ENCODE measurements around the gene CSTA. TPM values are rescaled to one million over a fixed set of nuclear protein-coding genes. Genes with fewer than 3 reads are reported as not detected.

The CSTA gene, protein sequence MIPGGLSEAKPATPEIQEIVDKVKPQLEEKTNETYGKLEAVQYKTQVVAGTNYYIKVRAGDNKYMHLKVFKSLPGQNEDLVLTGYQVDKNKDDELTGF
- polyA plus RNA-seq = not detected

DNA sequence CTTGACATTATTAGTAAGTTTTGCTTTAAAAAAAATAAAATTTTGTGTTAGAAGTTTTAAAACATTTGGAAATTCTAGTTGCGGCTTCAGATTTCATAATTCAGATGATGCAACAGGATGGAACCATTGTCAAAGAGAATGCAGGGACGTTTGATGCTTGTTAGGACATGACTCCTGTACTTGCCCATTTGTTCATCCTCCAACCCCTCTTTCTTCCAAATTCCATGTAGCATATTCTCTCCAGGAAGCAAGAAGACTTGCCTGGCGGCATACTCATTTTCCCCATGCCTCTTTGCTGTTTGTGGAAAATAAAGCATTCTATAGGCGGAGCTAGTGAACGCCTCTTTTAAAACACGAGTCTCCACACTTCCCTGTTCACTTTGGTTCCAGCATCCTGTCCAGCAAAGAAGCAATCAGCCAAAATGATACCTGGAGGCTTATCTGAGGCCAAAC is at the start of gene CSTA:
CSTA (plus strand) TSS at position 378 of the 453 bp plus-strand sequence; CDS start at position 423, 45 bp downstream.
- Mint-ChIP-seq H3K27me3 (no peaks in the 10 kb centered on the region), H3K4me1 (peaks cover 0 to 3% (median 2%) of the 10 kb centered on the region in 3 donors), H3K27ac (no peak within 1 kb of the TSS), H3K9me3 (peaks cover 0 to 2% (median 2%) of the 10 kb centered on the region in 3 donors), H3K36me3 (peaks cover 3% of the 10 kb centered on the region), H3K4me3 (peak within 1 kb of the TSS in 1 of 4 donors; percentile 5)

DNA sequence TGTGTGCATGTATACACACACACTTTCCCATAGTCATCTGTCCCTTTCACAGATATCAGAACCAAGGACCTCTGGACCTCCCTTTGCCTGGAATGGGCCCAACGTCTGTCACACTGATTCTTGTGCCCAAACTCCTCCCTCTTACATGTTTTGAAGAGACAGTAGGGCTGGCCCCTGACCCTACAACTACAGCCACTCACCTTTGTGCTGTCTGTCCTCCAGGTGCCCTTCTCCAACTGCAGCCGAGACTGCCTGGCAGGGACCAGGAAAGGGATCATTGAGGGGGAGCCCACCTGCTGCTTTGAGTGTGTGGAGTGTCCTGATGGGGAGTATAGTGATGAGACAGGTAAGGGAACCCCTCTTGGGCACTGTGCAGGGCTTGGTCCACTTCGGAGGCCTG is 43.2 kb upstream of the CSTA start:
- Mint-ChIP-seq H3K27ac (no peak overlapping the region), H3K4me3 (no peak overlapping the region), H3K36me3 (no peaks in the 10 kb centered on the region), H3K9me3 (no peaks in the 10 kb centered on the region), H3K27me3 (peaks cover 5% of the 10 kb centered on the region), H3K4me1 (no peaks in the 10 kb centered on the region)

DNA sequence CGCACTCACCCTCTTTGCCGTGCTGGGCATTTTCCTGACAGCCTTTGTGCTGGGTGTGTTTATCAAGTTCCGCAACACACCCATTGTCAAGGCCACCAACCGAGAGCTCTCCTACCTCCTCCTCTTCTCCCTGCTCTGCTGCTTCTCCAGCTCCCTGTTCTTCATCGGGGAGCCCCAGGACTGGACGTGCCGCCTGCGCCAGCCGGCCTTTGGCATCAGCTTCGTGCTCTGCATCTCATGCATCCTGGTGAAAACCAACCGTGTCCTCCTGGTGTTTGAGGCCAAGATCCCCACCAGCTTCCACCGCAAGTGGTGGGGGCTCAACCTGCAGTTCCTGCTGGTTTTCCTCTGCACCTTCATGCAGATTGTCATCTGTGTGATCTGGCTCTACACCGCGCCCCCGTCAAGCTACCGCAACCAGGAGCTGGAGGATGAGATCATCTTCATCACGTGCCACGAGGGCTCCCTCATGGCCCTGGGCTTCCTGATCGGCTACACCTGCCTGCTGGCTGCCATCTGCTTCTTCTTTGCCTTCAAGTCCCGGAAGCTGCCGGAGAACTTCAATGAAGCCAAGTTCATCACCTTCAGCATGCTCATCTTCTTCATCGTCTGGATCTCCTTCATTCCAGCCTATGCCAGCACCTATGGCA is 41.1 kb upstream of the CSTA start:
- Mint-ChIP-seq H3K27ac (no peak overlapping the region), H3K9me3 (no peaks in the 10 kb centered on the region), H3K27me3 (peaks cover 11% of the 10 kb centered on the region), H3K36me3 (no peaks in the 10 kb centered on the region), H3K4me1 (no peaks in the 10 kb centered on the region), H3K4me3 (no peak overlapping the region)

DNA sequence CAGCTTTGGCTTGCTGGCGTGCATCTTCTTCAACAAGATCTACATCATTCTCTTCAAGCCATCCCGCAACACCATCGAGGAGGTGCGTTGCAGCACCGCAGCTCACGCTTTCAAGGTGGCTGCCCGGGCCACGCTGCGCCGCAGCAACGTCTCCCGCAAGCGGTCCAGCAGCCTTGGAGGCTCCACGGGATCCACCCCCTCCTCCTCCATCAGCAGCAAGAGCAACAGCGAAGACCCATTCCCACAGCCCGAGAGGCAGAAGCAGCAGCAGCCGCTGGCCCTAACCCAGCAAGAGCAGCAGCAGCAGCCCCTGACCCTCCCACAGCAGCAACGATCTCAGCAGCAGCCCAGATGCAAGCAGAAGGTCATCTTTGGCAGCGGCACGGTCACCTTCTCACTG is 40.6 kb upstream of the CSTA start:
- no peaks in the 10 kb centered on the region for H3K9me3 Mint-ChIP-seq
- H3K27me3 Mint-ChIP-seq = peaks cover 11% of the 10 kb centered on the region
- no peaks in the 10 kb centered on the region for H3K4me1 Mint-ChIP-seq
- no peak overlapping the region for H3K4me3 Mint-ChIP-seq
- H3K27ac Mint-ChIP-seq = no peak overlapping the region
- no peaks in the 10 kb centered on the region for H3K36me3 Mint-ChIP-seq

DNA sequence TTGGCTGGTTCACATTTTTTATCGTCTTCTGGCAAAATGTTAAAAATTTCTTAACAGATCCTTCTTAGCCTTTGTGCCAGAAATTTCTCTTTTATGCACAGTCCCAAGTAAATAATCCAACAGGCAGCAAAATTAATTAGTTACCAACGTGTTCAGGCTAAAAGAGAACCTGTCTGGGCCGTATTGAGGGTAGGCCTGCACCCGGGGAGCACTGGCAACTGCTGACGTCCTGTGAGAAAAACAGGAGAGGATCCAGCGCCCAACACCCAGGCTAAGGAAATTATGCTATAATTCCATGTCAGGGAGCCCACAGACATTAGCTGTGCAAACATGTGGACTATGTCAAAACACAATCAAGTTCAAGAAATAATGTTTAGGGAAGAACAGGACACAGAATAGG is 30.7 kb upstream of the CSTA start:
- H3K4me3 Mint-ChIP-seq = no peak overlapping the region
- H3K36me3 Mint-ChIP-seq = no peaks in the 10 kb centered on the region
- H3K9me3 Mint-ChIP-seq = no peaks in the 10 kb centered on the region
- no peaks in the 10 kb centered on the region for H3K27me3 Mint-ChIP-seq
- peaks cover 8 to 15% (median 10%) of the 10 kb centered on the region in 3 donors for H3K4me1 Mint-ChIP-seq
- H3K27ac Mint-ChIP-seq = no peak overlapping the region

DNA sequence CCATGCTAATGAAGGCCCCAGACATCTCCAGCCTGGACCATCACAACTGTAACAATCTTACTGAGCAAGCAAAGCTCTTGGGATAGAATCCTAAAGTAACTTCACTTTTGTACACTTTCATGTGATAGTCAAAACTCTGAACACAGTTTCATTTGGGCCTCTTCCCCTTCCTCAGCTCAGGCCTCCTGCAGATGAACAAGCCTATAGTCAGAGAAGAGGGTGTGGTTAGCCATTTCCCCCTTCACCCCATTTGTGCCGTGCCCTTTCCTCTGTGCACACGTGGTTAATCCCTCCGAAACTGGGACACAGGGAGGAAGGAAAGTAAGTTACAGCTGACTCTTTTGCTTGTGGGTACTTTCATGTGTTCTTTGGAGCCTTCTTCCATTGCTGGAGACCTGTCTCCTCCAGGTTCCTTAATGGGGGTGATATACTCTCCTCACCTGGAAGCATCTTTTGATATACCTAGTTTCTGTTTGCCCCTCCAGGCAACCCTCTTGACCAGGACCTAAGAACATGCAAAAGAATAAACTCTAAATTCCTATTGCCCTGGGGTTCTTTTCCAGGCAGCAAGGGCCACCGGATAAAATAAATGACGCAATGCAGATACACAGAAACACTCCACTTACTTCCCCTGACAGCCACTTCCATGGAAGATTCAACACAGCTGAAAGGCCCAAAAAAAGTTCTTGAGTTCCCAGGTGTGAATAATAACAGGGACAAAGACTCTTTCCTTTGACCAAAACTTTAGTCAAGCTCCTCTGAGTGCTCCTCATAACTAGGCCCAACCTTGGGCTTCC is 29.6 kb upstream of the CSTA start:
- no peaks in the 10 kb centered on the region for H3K9me3 Mint-ChIP-seq
- no peak overlapping the region for H3K27ac Mint-ChIP-seq
- H3K4me1 Mint-ChIP-seq = peaks cover 8 to 16% (median 10%) of the 10 kb centered on the region in 3 donors
- no peak overlapping the region for H3K4me3 Mint-ChIP-seq
- H3K36me3 Mint-ChIP-seq = no peaks in the 10 kb centered on the region
- H3K27me3 Mint-ChIP-seq = no peaks in the 10 kb centered on the region

DNA sequence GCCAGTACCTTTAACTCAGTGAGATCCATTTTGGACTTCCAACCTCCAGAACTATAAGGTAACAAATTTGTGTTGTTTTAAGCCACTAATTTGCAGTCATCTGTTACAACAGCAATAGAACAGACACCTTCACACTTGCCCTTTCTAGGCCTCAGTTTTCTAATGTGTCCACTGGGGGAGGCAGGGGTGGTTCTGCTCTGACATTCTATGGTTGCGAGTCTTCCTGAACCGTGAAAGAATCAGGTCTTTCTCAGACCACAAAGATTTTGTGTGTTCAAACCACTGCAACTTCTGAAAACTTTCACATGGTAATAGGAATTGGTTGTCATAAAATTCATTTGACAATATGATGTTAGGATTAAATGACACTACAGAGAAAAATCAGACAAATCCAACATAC is 26.8 kb upstream of the CSTA start:
- Mint-ChIP-seq H3K4me1 (peaks cover 10 to 16% (median 14%) of the 10 kb centered on the region in 3 donors), H3K9me3 (no peaks in the 10 kb centered on the region), H3K27ac (no peak overlapping the region), H3K36me3 (peaks cover 2% of the 10 kb centered on the region), H3K27me3 (no peaks in the 10 kb centered on the region), H3K4me3 (no peak overlapping the region)

DNA sequence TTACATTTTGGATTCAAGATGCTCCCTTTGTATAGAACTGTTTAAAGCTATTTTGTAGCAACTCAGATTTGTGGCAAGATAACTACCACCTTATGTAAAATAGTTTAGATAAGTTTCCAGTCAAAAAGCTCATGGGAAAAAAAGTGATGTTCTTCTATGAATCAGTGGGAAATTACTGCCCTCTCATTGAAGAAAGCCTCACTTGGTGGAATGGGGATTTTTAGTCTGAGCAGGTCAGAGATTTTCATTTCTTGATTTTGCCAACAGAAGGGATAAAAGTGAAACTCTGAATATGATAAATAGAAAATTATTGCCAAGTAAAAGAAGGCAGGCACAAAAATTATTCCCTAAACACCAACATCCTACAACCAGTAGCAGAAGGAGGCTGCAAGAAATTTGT is 25.8 kb upstream of the CSTA start:
- H3K4me3 Mint-ChIP-seq = no peak overlapping the region

DNA sequence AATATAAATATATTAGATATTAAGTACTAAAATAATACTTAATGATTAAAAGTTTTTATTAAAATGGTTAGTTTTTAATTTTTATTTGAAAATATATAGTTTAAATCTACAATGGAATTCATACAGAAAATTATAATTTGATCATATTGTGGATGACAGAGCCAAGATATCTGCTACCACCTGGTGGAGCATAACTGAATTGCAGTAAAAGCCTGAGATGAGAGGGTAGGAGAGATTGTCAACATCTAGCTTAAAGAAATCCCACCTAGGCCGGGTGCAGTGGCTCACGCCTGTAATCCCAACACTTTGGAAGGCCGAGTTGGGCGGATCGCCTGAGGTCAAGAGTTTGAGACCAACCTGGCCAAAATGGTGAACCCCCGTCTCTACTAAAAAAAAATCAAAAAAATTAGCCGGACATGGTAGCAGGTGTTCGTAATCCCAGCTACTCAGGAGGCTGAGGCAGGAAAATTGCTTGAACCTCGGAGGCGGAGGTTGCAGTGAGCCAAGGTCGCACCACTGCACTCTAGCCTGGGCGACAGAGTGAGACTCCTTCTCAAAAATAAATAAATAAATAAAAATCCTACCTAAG is 25.1 kb upstream of the CSTA start:
- Mint-ChIP-seq H3K4me3 (no peak overlapping the region), H3K36me3 (peaks cover 2% of the 10 kb centered on the region), H3K4me1 (peaks cover 10 to 16% (median 14%) of the 10 kb centered on the region in 3 donors), H3K27me3 (no peaks in the 10 kb centered on the region), H3K9me3 (no peaks in the 10 kb centered on the region), H3K27ac (no peak overlapping the region)

More for the DNA sequence above, 25.8 kb upstream of the CSTA start:
- H3K36me3 Mint-ChIP-seq = peaks cover 2% of the 10 kb centered on the region
- no peak overlapping the region for H3K27ac Mint-ChIP-seq
- H3K4me1 Mint-ChIP-seq = peaks cover 10 to 16% (median 14%) of the 10 kb centered on the region in 3 donors
- H3K9me3 Mint-ChIP-seq = no peaks in the 10 kb centered on the region
- no peaks in the 10 kb centered on the region for H3K27me3 Mint-ChIP-seq

DNA sequence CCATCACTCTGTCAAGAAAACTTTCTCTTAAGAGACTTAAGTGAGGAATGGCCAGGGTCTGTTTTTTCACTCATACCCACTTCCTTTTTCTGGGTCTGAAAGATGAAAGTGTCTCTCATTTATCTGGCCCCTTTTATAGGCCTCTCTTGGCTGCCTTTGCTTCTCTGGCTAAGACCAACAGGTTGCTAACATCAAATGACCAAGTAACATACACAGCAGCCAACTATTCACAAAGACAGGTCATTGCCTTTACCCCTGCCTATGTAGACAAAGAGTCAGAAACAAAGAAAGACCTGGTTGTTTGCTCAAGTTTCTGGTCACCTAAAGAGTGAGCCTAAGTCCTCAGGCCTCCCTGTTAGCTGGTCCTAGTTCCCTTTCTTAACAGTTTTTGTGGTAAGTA is 24.0 kb upstream of the CSTA start:
- H3K27ac Mint-ChIP-seq = no peak overlapping the region

DNA sequence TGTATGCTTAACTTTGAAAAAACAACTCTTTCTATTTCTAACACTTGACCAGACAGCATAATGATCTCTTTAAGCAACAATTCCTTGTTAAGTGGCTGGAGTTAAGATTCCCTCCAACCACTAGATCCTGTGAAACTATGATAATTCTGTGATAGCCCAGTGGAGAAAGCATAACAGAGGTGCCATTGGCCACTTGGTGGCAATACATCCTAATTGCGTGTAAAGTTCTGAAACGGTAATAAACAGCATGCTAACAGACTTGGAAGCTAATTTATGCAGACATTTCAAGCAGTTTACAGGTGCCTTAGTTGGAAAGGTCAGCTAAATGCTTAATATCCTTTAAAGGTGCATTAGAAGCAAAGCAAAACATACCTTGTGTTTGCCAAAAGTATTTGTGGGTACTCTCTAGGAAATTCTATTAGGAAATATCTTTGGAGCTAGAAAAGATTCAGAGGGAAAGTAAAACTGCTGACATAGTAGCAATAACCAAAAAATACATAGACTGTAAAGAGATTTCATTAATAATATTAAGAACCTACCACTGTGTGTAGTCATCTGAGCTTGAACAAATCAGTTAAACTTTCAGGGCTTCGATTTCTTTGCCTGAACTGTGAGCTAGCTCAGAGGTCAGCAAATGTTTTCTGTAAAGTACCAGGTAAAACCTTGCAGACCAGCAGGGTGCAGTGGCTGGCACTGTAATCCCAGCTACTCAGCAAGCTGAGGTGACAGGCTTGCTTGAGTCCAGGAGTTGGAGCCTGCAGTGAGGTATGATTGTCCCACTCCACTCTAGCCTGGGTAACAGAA is 19.0 kb upstream of the CSTA start:
- H3K27me3 Mint-ChIP-seq = peaks cover 8% of the 10 kb centered on the region
- H3K4me3 Mint-ChIP-seq = no peak overlapping the region
- no peaks in the 10 kb centered on the region for H3K9me3 Mint-ChIP-seq
- peaks cover 0 to 6% (median 2%) of the 10 kb centered on the region in 3 donors for H3K4me1 Mint-ChIP-seq
- no peak overlapping the region for H3K27ac Mint-ChIP-seq
- H3K36me3 Mint-ChIP-seq = peaks cover 2% of the 10 kb centered on the region

More for the DNA sequence above, 24.0 kb upstream of the CSTA start:
- Mint-ChIP-seq H3K9me3 (no peaks in the 10 kb centered on the region), H3K4me3 (no peak overlapping the region), H3K4me1 (peaks cover 10 to 16% (median 14%) of the 10 kb centered on the region in 3 donors), H3K36me3 (peaks cover 2% of the 10 kb centered on the region), H3K27me3 (no peaks in the 10 kb centered on the region)

DNA sequence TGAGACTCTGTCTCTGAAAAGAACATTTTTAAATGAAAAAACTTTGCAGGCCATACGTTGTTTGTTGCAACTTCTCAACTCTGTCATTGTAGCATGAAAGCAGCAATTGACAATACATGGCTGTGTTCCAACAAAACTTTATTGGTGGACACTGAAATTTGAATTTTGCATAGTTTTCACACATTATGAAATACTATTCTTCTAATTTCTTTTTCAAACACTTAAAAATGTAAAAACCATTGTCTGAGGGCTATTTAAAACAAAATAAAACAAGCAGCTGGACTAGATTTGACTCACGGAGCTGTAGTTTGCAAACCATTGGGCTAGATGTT is 18.5 kb upstream of the CSTA start:
- no peak overlapping the region for H3K4me3 Mint-ChIP-seq

DNA sequence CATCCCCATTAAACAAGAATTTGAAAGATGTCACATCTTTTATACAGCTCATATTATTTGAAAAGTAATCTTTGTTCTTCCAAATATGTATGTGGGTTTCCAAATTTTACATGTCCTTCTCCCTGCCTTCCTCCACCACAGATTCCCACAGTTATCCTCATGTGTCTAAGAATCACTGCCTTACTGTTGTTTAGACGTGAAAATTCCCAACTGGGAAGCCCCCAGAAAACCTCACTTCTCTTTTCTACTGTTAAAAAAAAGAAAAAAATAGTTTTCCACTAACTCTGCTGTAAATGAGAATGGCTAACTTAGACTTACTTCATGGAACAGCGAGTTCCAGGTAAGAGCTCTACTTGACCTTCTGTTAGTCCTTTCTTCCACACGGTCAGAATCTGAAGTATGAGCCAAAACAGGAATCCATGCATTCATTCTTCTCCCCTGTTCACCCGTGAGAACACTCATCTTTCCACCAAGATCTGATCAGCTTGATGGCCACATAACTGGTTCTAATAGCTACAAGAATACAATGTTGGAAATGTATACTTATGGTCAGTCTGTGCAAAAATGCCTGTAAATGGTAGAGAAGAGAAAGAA is 17.9 kb upstream of the CSTA start:
- Mint-ChIP-seq H3K4me1 (peaks cover 0 to 2% (median 2%) of the 10 kb centered on the region in 3 donors), H3K9me3 (no peaks in the 10 kb centered on the region), H3K27me3 (peaks cover 8% of the 10 kb centered on the region), H3K4me3 (no peak overlapping the region), H3K36me3 (no peaks in the 10 kb centered on the region), H3K27ac (no peak overlapping the region)

More for the DNA sequence above, 18.5 kb upstream of the CSTA start:
- Mint-ChIP-seq H3K27me3 (peaks cover 8% of the 10 kb centered on the region), H3K27ac (no peak overlapping the region), H3K4me1 (peaks cover 0 to 2% (median 2%) of the 10 kb centered on the region in 3 donors), H3K36me3 (peaks cover 2% of the 10 kb centered on the region), H3K9me3 (no peaks in the 10 kb centered on the region)

DNA sequence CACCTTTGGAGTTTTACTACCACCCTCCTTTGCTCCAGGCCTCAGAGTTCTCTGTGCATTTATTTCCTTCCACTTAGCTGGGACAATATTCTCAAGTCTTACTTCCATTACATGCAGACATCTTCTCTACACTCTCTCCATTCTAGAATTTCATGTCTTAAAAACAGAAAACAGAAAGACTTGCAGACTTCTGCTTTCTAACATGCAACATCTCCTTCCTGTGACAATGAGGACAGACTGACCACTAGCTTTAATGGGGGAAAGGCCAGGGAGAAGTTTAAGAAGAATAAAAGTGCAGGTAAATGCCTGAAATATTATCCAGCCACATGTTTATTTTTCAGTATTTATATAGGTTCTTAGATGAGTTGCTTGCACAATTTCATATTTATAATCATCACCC is 17.1 kb upstream of the CSTA start:
- no peaks in the 10 kb centered on the region for H3K9me3 Mint-ChIP-seq
- H3K4me3 Mint-ChIP-seq = no peak overlapping the region

More for the DNA sequence above, 17.1 kb upstream of the CSTA start:
- no peak overlapping the region for H3K27ac Mint-ChIP-seq
- H3K27me3 Mint-ChIP-seq = peaks cover 8% of the 10 kb centered on the region
- H3K4me1 Mint-ChIP-seq = peaks cover 0 to 2% (median 2%) of the 10 kb centered on the region in 3 donors
- H3K36me3 Mint-ChIP-seq = no peaks in the 10 kb centered on the region

Data from IgD-negative memory B cell (primary cell).